PFSK-1 (cell line): ENCODE results near the gene SIRPB1.

Experiments used
- FOXP2 ChIP-seq: optimal IDR thresholded peaks from 2 replicates; pipeline ENCODE3; 2011; ENCODE audit warnings: borderline replicate concordance, control low read depth, inconsistent platforms; ENCODE audit not compliant: insufficient read depth; ENCODE audit errors: extremely low read length, extremely low read depth
- POLR2AphosphoS5 ChIP-seq: IDR thresholded peaks from 2 replicates; pipeline ENCODE4 v1.6.1; 2012; ENCODE audit warnings: low read depth, mild to moderate bottlenecking, control low read depth, low read length, moderate library complexity
- REST ChIP-seq, 2 experiments: IDR thresholded peaks; 2 replicates each; pipeline versions ENCODE4 v1.6.1 to v1.8.0; 2011 to 2012; ENCODE audit warnings: low read depth in 2 of 2, low read length in 2 of 2, control low read depth in 1 of 2, inconsistent platforms in 1 of 2, mild to moderate bottlenecking in 1 of 2, moderate library complexity in 1 of 2; ENCODE audit not compliant: insufficient read depth in 1 of 2
- SIN3A ChIP-seq: IDR thresholded peaks from 2 replicates; pipeline ENCODE4 v1.6.1; 2012; ENCODE audit warnings: mild to moderate bottlenecking, low read length, moderate library complexity, borderline replicate concordance; ENCODE audit not compliant: insufficient read depth
- TAF1 ChIP-seq: IDR thresholded peaks from 2 replicates; pipeline ENCODE4 v1.6.1; 2012; ENCODE audit warnings: low read length, control low read depth, borderline replicate concordance; ENCODE audit not compliant: insufficient read depth

SIRPB1 gene

GRCh38 chr20:1652104-1652503, 32.3 kb upstream of the SIRPB1 start:
- TF ChIP-seq POLR2AphosphoS5 (no peak), SIN3A (no peak), FOXP2 (no peak), REST (IDR thresholded peaks at IDR 0.05; ENCODE audit: insufficient read depth in 1 of 2, low read depth in 2 of 2, low read length in 2 of 2) (no peak), TAF1 (no peak)

GRCh38 chr20:1651268-1652058, 31.7 kb upstream of the SIRPB1 start:
- TF ChIP-seq SIN3A, result no peak
- TF ChIP-seq FOXP2, result no peak
- no peak for TF ChIP-seq POLR2AphosphoS5
- no peak for TF ChIP-seq TAF1
- TF ChIP-seq REST (IDR thresholded peaks at IDR 0.05; ENCODE audit: insufficient read depth in 1 of 2, low read depth in 2 of 2, low read length in 2 of 2), result no peak

GRCh38 chr20:1648101-1648500, 28.3 kb upstream of the SIRPB1 start:
- TF ChIP-seq TAF1, result no peak
- TF ChIP-seq POLR2AphosphoS5, result no peak
- TF ChIP-seq FOXP2, result no peak
- no peak for TF ChIP-seq SIN3A

- TF ChIP-seq POLR2AphosphoS5, result no peak
- TF ChIP-seq REST (IDR thresholded peaks at IDR 0.05; ENCODE audit: insufficient read depth in 1 of 2, low read depth in 2 of 2, low read length in 2 of 2), result no peak
- no peak for TF ChIP-seq SIN3A
- no peak for TF ChIP-seq FOXP2
- TF ChIP-seq TAF1, result no peak
Observed at GRCh38 chr20:1646975-1647431, 27.2 kb upstream of the SIRPB1 start.

- no peak for TF ChIP-seq REST (IDR thresholded peaks at IDR 0.05; ENCODE audit: insufficient read depth in 1 of 2, low read depth in 2 of 2, low read length in 2 of 2)
- no peak for TF ChIP-seq POLR2AphosphoS5
- no peak for TF ChIP-seq SIN3A
- no peak for TF ChIP-seq TAF1
- TF ChIP-seq FOXP2, result no peak
Observed at GRCh38 chr20:1644101-1644962, 24.5 kb upstream of the SIRPB1 start.
